ENCODE measurements around the gene ZDHHC14. TPM values are rescaled to one million over a fixed set of nuclear protein-coding genes. Genes with fewer than 3 reads are reported as not detected.
A peak's percentile ranks its signal among the peaks of the same experiment; 100 is the strongest.

The ZDHHC14 gene
- total and polyA plus RNA-seq, 7 donors, result 2.5 to 14.6 (median 4.3) TPM

GRCh38 chr6:157529654-157530039, 148.7 kb downstream of the ZDHHC14 start:
- peak overlapping the region; percentile 72 for H3K27ac ChIP-seq
- DNase-seq (no peak), ATAC-seq (no peak)
- no peaks in the 10 kb centered on the region for H3K9me3 ChIP-seq
- no peak overlapping the region for H3K4me3 ChIP-seq
- WGBS, 3 donors, result 61 to 85% (median 74%) methylated on average over 2 of the region's 2 CpGs
- no peaks in the 10 kb centered on the region for H3K27me3 ChIP-seq (ENCODE audit: insufficient read depth in 3 of 3, low read length in 2 of 3)
- no peaks in the 10 kb centered on the region for H3K36me3 ChIP-seq (ENCODE audit: insufficient read depth in 1 of 2, low read depth in 1 of 2)
- peaks cover 51% of the 10 kb centered on the region for H3K4me1 ChIP-seq
- intact Hi-C loops (cut with DNase I), result loop anchor here in 1 of 2 donors (5.0 kb wide), 1 partner anchor 147 kb away; the partner anchor contains the start of gene ZDHHC14
- no peak for TF ChIP-seq CTCF (IDR thresholded peaks at IDR 0.05)

GRCh38 chr6:157530126-157530525, 149.1 kb downstream of the ZDHHC14 start:
- ATAC-seq (no peak), DNase-seq (no peak)
- H3K4me1 ChIP-seq, result peaks cover 52% of the 10 kb centered on the region
- WGBS, 3 donors, result 59 to 82% (median 62%) methylated on average over 4 of the region's 4 CpGs
- H3K27ac ChIP-seq, result peak overlapping the region; percentile 72
- H3K4me3 ChIP-seq, result no peak overlapping the region
- H3K36me3 ChIP-seq (ENCODE audit: insufficient read depth in 1 of 2, low read depth in 1 of 2), result no peaks in the 10 kb centered on the region
- no peak for TF ChIP-seq CTCF (IDR thresholded peaks at IDR 0.05)
- no peaks in the 10 kb centered on the region for H3K27me3 ChIP-seq (ENCODE audit: insufficient read depth in 3 of 3, low read length in 2 of 3)
- intact Hi-C loops (cut with DNase I), result loop anchor here in 1 of 2 donors (5.0 kb wide), 1 partner anchor 148 kb away; the partner anchor contains the start of gene ZDHHC14
- no peaks in the 10 kb centered on the region for H3K9me3 ChIP-seq

GRCh38 chr6:157530724-157531168, 149.8 kb downstream of the ZDHHC14 start:
- WGBS, 3 donors, result 44 to 83% (median 54%) methylated on average over 10 of the region's 10 CpGs
- H3K4me1 ChIP-seq, result peaks cover 58% of the 10 kb centered on the region
- intact Hi-C loops (cut with DNase I), result loop anchor here in 1 of 2 donors (5.0 kb wide), 1 partner anchor 148 kb away; the partner anchor contains the start of gene ZDHHC14

GRCh38 chr6:157531169-157531985, 150.4 kb downstream of the ZDHHC14 start:
- H3K9me3 ChIP-seq, result no peaks in the 10 kb centered on the region
- no peak overlapping the region for H3K4me3 ChIP-seq
- whole genome bisulfite sequencing, 3 donors, result 46 to 63% (median 55%) methylated on average over 25 of the region's 25 CpGs
- H3K27ac ChIP-seq, result peak overlapping the region; percentile 72
- no peak for TF ChIP-seq CTCF (IDR thresholded peaks at IDR 0.05)
- intact Hi-C loops (cut with DNase I), result loop anchor here in 1 of 2 donors (5.0 kb wide), 1 partner anchor 149 kb away; the partner anchor contains the start of gene ZDHHC14
- H3K36me3 ChIP-seq (ENCODE audit: insufficient read depth in 1 of 2, low read depth in 1 of 2), result no peaks in the 10 kb centered on the region
- peak; percentile 71 to 91 for DNase-seq
- ATAC-seq, result peak; percentile 80 to 93 (median 91)
- no peaks in the 10 kb centered on the region for H3K27me3 ChIP-seq (ENCODE audit: insufficient read depth in 3 of 3, low read length in 2 of 3)
- H3K4me1 ChIP-seq, result peaks cover 64% of the 10 kb centered on the region

More at GRCh38 chr6:157530724-157531168, 149.8 kb downstream of the ZDHHC14 start:
- DNase-seq, result no peak
- Histone ChIP-seq H3K36me3 (ENCODE audit: insufficient read depth in 1 of 2, low read depth in 1 of 2) (no peaks in the 10 kb centered on the region), H3K4me3 (no peak overlapping the region), H3K27ac (peak overlapping the region; percentile 72), H3K9me3 (no peaks in the 10 kb centered on the region), H3K27me3 (ENCODE audit: insufficient read depth in 3 of 3, low read length in 2 of 3) (no peaks in the 10 kb centered on the region)
- no peak for TF ChIP-seq CTCF (IDR thresholded peaks at IDR 0.05)
- ATAC-seq, result no peak
